Activated naive CD4-positive, alpha-beta T cell treated with anti-CD3 and anti-CD28 coated beads, Interleukin-2, amount 50 U/mL, for 16 hours (primary cell): ENCODE results near the gene SHANK1.

Experiments used
- DNase-seq: peaks from one replicate; pipeline ENCODE4 v3.0.0-alpha.2; 2020

Gene SHANK1

DNA sequence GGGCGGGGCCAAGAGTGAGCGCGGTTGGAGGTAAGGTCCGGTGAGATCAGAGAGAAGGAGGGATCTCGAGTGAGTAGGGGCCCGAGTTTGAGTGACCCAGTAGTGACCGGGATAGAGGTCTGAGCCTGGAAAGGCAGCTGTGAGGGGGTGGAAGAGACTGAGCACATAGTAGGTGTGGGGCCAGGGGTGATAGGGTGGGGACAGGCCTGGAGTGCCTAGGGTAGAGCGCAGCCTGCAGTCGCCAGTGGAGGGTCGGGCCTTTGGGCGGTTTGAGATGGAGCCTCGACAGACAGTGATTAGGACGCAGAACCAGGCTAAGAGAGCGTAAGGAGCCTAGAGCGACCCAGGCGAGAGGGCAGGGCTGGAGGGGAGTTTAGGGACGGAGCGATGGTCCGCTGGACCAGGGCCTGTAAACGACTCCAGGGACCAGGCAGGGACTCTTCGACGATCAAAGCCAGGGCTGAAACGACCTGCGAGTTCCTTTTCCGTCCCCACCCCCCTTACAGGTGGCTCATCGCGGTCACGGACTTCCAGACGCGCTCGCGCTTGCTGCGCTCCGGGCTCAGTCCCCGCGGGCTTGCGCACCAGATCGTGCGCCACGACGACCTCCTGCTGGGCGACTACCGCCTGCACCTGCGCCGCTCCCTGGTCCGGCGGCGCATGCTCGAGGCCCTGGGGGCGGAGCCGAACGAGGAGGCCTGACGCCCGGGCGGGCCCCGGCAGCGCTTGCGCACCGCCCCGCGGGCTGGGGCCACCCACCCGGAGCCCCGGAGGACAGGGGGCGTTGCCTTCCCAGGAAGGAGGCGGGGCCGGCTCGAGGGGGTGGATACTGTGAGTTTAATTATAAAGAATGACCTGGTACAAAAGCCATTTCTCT, 60.9 kb downstream of the SHANK1 start:
- peak; percentile 70 for DNase-seq

GRCh38 chr19:50657712-50658440, 61.7 kb downstream of the SHANK1 start:
- DNase-seq = peak; percentile 87

DNA sequence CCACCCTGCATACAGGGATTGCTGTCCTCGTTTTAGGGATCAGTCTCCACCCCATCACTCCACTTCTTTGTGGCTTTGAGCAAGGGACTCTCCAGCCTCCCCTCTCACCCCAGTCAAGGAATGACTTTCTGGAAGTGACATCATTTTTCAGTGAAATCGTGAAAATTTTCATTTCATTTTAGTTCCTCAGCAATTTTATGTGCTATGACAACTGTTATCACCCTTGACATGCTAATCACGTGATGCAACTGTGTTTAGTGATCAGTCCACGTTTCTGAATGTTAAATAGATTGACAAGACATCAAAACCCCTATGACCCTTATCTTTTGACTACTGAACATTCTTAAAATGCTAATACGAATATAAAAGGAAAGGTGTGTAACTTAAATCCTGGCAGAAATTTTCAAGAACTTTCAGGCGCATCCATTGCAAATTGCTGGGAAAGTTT, 62.4 kb downstream of the SHANK1 start:
- DNase-seq = no peak

DNA sequence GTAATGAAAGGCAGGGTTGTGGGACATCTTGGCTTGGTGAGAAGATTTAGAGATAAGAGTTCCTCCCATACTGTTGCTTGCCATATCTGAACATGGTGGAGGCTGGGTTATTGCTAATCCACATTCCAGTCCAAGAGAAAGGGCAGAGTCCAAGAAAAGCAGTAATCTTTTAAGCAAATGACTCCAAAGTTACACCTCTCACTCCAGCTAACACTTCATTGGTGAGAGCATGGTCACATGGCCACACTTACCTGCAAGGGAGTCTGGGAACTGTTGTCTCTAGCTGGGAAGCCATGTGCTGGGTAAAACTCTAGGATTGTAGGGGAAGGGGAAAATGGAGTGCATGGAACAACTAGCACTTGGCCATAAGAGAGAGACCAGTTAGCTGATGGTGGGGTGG, 64.7 kb downstream of the SHANK1 start:
- no peak for DNase-seq

- DNase-seq = no peak
These were observed 66.9 kb downstream of the SHANK1 start for GRCh38 chr19:50652722-50653121.

DNA sequence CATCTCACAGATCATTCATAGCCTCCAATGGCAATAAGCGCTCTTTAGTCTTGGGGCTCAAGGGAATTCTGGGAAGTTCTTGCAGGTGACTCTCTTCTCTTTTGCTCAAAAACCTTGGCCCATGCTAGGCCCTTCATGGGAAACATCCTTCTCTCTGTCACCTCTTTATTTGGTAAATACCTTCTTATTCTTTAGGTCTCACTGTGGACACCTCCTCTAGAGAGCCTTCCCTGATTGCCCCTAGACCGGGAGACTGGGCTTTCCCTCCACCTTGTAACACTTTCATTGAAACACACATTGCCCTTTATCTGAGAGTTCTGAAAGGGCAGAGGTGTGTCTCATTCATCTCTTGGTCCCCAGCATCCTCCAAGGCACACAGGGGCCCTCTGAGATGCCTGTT, 68.4 kb downstream of the SHANK1 start:
- DNase-seq = no peak

DNA sequence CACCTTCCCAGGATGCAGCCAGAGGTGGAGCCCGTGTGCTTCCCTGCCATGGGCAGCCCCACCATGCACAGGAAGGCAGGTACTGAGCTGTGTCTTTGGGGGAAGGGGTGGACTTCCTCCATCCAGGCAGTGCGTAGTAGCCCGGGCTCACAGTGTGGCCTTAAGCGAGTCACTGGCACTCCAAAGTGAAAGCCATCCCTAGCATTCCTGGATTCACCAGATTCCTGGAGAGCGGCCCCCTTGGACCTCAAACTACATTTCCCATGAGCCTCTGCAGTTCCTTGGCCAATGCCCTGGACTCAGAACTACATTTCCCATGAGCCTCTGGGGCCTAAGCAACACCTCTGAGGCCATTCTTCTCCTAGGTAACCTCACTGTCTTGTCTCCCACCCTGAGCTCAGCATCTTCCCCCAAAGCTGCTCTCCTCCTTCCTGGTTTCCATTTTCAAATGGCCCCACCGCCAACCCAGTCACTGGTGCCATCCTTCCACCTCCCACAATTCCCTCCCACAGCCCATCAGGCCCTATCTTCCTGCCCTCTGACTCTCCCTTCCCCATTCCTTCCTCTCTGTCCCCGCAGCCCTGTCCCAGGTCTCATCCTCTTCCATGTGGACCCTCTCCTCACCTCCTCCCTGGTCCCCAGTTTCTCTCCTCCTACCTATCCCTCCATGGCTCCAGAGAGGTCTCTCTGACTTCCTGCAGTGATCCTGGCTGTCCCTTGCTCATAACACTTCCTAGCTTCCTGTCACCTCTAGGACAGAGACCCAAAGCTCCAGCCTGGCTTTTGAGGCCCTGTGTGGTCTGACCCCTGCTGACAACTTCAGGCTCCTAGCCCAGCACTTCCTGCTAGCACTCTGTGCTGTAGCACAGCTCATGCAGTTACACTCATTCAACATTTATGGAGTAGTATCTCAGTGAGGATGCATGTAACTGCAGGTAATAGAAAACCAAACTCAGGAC, 69.9 kb downstream of the SHANK1 start, which contains the start of gene C19orf81:
Gene C19orf81 (plus strand): TSS at position 13 of the 959 bp plus-strand sequence. CDS start 0 bp downstream, at position 13.
- DNase-seq = no peak

DNA sequence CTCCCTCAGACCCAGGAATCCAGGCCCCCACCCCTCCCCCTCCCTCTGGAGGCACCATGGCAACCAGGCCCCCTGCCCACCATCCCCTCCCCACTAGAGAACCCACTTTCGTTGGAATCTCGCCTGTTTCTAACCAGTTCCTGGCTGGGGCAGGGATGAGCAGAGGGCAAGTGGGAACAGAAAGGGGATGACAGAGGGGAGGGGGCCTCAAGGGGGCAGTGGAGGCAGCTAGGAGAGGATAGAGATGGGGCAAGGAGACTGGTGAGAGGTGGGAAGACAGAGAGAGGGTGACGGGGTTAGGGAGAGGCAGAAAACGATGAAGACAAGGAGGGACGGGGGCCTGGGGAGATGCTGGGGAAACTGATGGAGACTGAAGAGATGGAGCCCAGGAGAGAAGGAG, 70.9 kb downstream of the SHANK1 start:
- DNase-seq = no peak

DNA sequence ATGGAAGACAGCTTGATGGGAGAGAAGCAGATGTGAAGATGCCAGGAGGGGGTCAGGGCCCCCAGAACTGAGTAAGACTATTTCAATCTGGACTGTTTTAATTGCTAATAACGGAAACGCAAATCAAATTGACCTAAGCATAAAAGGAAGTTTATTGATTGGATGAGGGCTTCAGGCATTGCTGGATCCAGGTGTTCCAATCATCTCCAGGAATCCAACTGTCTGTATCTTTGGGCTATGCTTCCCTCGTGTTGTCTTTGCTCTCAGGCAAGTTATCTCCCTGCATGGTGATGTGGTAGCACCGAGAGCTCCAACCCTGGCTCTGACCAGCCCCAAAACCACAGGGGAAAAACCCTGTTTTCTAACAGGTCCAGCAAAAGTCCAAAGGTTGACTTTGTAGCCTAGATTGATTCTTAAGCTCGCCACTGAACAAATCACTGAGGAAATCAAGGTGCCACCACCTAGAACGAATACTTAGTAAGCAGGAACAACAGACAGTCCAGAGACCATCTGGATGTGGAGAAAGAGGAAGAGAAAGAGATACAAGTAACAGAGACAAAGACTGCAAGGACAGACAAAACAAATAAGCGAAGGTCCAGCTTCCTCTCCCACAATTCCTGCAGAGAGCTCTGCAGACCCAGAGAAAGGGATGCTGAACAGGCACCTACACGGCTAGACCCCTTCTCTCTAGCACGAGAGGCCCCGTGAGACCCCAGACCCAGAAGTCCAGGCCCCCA, 71.6 kb downstream of the SHANK1 start:
- DNase-seq = no peak

GRCh38 chr19:50646074-50646807, 73.4 kb downstream of the SHANK1 start:
- DNase-seq = no peak

DNA sequence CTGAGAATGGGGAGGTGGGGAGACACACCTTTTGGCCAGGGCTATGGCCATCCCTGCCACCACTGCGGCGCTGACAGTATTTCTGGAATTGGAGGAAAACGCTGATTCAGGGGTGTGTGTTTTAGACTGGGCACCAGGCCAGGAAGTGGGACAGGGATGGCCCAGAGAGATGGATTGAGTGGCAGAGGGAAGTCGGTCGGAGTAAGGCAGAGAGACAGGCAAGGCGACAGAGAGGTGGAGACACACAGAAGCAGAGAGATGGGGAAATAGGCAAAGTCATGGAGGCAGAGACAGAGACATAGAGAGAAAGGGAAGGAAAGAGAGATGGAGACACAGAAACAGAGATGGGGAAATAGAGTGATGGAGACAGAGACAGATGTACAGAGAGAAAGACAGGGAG, 74.5 kb downstream of the SHANK1 start:
- DNase-seq = no peak

- DNase-seq = no peak
These were observed 75.2 kb downstream of the SHANK1 start for GRCh38 chr19:50644315-50644915.

- no peak for DNase-seq
These were observed 79.2 kb downstream of the SHANK1 start for GRCh38 chr19:50640368-50640767.

DNA sequence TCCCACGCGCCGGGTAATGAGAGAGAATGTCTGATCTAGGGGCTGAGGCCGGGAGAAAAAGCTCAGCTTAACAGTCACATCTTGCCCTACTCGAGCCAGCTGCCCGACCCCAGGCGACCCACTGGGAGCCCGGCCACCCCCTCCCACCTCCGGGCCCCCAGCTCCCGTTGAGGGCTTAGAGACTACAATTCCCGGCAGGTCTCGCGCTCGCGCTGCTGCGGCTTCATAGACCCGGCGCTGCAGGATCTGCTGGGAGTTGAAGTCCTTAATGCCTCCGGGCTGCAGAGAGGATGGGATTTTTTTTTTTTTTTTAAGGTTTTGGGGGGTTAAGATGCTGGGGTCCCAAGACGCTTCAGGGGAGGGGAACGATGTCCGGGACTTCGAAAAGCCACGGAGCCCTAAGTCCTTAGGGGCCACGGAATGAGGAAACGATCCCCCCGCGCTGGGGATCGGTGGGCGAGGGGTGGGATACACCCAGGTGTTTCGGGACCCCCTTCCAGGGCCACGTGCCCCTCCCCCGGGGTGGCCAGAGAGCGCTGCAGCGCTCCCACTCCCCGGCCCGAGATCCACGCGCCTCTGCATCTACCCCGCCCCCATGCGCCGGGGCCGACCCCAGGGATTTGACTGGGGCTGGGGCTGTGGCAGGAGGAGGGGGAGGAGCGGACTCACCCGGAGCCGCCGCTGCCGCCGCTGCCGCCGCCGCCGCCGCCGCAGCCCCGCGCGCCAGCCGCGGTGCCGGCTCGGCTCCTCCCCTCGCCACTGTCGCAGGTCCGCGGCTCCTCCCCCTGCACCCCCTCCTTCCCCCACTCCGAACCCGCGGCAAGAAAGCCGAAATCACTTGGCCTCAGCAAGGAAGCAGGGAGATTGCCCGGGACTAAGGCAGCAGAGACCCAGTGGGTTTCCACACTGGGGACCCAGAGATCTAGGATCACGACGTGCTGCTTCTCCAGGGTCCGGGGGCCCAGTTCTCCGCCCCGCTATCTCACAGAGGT, 80.2 kb downstream of the SHANK1 start, which contains the start of gene SYT3:
Gene SYT3 (minus strand): TSS at position 761 of the 992 bp plus-strand sequence. CDS start 2,470 bp downstream, outside the sequence.
- peak; percentile 53 for DNase-seq

GRCh38 chr19:50638600-50638999, 81.0 kb downstream of the SHANK1 start:
- DNase-seq = no peak

GRCh38 chr19:50636317-50637085, 83.1 kb downstream of the SHANK1 start:
- DNase-seq = no peak

GRCh38 chr19:50633973-50634372, 85.6 kb downstream of the SHANK1 start:
- no peak for DNase-seq

GRCh38 chr19:50633359-50633758, 86.2 kb downstream of the SHANK1 start:
- no peak for DNase-seq
